ENCODE measurements around the gene EML6. TPM values are rescaled to one million over a fixed set of nuclear protein-coding genes. Genes with fewer than 3 reads are reported as not detected.

EML6 gene
- total RNA-seq, 1 donor from 2014 or later, result 2.5 TPM

- Histone ChIP-seq H3K9me3 (no peaks in the 10 kb centered on the region), H3K4me3 (no peak overlapping the region), H3K4me1 (no peaks in the 10 kb centered on the region), H3K27ac (no peak overlapping the region), H3K36me3 (no peaks in the 10 kb centered on the region), H3K27me3 (ENCODE audit: low read depth) (no peaks in the 10 kb centered on the region)
- DNase-seq (no peak), ATAC-seq (peak in 1 of 2 donors; percentile 26)
- intact Hi-C loops (cut with DNase I), result no loop called here
- TF ChIP-seq, protein P1, sequence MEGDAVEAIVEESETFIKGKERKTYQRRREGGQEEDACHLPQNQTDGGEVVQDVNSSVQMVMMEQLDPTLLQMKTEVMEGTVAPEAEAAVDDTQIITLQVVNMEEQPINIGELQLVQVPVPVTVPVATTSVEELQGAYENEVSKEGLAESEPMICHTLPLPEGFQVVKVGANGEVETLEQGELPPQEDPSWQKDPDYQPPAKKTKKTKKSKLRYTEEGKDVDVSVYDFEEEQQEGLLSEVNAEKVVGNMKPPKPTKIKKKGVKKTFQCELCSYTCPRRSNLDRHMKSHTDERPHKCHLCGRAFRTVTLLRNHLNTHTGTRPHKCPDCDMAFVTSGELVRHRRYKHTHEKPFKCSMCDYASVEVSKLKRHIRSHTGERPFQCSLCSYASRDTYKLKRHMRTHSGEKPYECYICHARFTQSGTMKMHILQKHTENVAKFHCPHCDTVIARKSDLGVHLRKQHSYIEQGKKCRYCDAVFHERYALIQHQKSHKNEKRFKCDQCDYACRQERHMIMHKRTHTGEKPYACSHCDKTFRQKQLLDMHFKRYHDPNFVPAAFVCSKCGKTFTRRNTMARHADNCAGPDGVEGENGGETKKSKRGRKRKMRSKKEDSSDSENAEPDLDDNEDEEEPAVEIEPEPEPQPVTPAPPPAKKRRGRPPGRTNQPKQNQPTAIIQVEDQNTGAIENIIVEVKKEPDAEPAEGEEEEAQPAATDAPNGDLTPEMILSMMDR (IDR thresholded peaks at IDR 0.05), result no peak
These were observed 134.7 kb downstream of the EML6 start for GRCh38 chr2:54858021-54858681.

DNA sequence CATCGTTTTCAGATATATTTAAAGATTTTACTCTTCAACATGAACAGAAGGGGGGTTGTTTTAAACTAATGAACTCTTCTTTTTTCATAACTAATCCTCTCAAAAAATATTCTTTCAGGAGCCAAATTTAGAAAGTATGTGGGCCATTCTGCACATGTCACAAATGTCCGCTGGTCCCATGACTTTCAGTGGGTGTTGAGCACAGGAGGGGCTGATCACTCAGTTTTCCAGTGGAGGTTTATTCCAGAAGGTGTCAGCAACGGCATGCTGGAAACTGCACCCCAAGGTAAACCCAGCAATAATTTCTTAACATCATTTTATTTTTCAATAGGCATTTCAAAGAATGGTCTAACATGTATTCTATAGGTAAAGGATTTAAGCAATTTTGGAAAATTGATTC lies 136.0 kb downstream of the EML6 start:
- Histone ChIP-seq H3K27ac (no peak overlapping the region), H3K36me3 (no peaks in the 10 kb centered on the region), H3K4me1 (no peaks in the 10 kb centered on the region), H3K9me3 (no peaks in the 10 kb centered on the region), H3K27me3 (ENCODE audit: low read depth) (no peaks in the 10 kb centered on the region), H3K4me3 (no peak overlapping the region)
- ATAC-seq (no peak), DNase-seq (no peak)
- intact Hi-C loops (cut with DNase I), result no loop called here
- TF ChIP-seq, protein P1 (IDR thresholded peaks at IDR 0.05), result no peak

DNA sequence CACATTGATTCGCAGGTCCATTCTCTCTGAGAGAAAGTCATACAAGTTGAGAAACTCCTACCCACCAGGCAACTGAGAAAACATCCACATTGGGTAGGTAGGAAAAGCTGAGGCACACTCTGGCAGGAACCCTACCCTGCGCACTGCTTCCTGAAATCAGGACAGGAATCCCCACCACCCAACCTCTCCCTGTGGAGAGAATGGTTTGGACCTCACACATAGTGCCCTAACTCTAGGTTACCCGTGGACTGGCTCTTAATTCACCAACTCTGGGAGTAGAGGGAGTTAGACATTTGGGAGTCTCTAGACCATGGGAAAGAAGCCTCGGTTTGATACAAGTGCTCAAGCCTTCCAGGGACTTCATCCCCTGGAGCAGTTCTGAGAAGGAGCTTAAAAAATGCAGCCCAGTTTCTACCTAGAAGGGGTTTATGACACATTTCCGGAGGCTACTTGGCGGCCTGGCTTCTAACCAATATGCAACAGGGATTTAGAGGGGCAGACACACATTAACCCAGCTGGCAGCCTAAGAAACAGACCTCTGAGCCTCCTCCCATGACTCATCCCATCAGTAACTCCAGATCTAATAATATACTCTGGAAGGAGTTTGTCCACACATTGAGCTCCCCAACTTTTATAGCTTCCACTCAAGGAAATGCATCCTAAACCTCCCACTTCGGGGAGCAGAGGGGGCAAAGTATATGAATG lies 136.7 kb downstream of the EML6 start:
- DNase-seq (no peak), ATAC-seq (no peak)
- TF ChIP-seq, protein P1 (IDR thresholded peaks at IDR 0.05), result no peak
- H3K27ac ChIP-seq, result no peak overlapping the region
- no peak overlapping the region for H3K4me3 ChIP-seq
- intact Hi-C loops (cut with DNase I), result no loop called here
- H3K27me3 ChIP-seq (ENCODE audit: low read depth), result no peaks in the 10 kb centered on the region
- H3K9me3 ChIP-seq, result no peaks in the 10 kb centered on the region
- no peaks in the 10 kb centered on the region for H3K36me3 ChIP-seq
- no peaks in the 10 kb centered on the region for H3K4me1 ChIP-seq

DNA sequence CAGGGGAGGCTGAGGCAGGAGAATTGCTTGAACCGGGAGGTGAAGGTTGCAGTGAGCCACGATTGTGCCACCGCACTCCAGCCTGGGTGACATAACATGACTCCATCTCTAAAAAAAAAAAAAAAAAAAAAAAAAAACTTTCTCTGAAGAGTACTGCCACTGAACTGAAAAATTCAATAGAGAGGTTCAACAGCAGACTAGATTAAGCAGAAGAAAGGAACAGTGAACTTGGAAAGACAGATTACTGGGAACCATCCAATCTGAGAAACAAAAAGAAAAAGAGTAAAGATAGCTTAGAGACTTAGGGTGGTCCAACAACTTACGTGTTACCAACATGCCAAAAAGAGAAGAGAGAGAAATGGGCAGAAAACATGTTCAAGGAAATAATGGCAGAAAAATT lies 138.8 kb downstream of the EML6 start:
- no peaks in the 10 kb centered on the region for H3K36me3 ChIP-seq
- no peak overlapping the region for H3K4me3 ChIP-seq
- H3K27ac ChIP-seq, result no peak overlapping the region
- ATAC-seq (no peak), DNase-seq (no peak)
- H3K9me3 ChIP-seq, result no peaks in the 10 kb centered on the region
- no peaks in the 10 kb centered on the region for H3K27me3 ChIP-seq (ENCODE audit: low read depth)
- TF ChIP-seq, protein P1 (IDR thresholded peaks at IDR 0.05), result no peak
- intact Hi-C loops (cut with DNase I), result no loop called here
- H3K4me1 ChIP-seq, result no peaks in the 10 kb centered on the region

GRCh38 chr2:54862742-54863141 lies 139.3 kb downstream of the EML6 start:
- Histone ChIP-seq H3K9me3 (no peaks in the 10 kb centered on the region), H3K27ac (no peak overlapping the region), H3K27me3 (ENCODE audit: low read depth) (no peaks in the 10 kb centered on the region), H3K4me1 (no peaks in the 10 kb centered on the region), H3K4me3 (no peak overlapping the region), H3K36me3 (no peaks in the 10 kb centered on the region)
- intact Hi-C loops (cut with DNase I), result no loop called here
- DNase-seq (no peak), ATAC-seq (no peak)
- TF ChIP-seq, protein P1 (IDR thresholded peaks at IDR 0.05), result no peak
